GM21447 (cell line): Measurements from ENCODE around the gene SETD1B.
A peak's percentile ranks its signal among the peaks of the same experiment; 100 is the strongest.

Experiments
- ATAC-seq: cut with Tn5 transposase; IDR thresholded peaks from one replicate; pipeline ENCODE4 v1.9.1; 2021; ENCODE audit not compliant: unreplicated experiment

SETD1B gene

DNA sequence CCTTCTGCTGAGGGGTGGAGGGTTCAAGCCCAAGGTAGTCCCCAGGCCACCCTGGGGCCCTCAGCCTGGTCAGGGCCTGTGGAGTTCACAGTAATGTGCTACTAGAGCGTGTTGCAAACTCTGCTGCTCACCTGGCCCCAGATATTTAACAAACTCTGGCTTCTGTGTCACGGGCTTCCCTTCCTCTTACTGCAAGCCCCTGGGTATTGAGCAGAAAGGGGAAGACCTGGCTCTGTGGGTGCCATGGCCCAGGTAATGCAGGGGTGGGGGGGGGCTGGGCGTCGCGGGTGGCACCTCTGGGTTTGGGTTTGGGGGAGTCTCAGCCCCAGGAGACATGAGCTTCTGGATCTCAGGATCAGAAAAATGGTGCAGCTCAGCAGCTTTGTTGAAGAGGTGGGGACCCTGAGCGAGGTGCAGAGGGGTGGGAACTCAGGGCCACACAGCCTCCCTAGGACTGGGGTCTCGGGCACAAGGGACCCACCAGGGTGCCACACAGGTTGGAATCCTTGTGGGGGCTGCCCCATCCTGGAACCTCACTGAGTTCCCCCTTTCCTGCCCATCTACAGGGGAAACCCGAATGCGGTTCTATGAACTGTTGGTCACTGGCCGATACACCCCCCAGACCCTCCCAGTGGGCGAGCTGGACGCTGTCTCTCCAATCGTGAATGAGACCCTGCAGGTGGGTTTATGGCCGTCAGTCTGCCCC is 4.0 kb downstream of the SETD1B start:
- ATAC-seq, result no peak

DNA sequence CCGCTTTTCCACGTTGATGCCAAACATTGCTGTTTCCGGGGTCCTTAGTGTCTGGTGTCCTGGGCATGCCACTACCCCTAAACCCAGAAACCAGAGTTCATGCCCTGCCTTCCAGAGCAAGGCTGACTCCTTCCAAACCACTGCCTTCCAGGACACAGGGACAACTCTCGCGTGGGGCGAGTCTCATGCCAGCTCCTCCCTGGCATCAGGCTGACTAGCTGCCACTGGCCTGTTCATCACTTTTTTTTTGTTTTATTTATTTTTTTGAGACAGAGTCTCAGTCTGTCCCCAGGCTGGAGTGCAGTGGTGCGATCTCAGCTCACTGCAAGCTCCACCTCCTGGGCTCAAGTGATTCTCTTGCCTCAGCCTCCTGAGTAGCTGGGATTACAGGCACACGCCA is 4.8 kb downstream of the SETD1B start:
- no peak for ATAC-seq

- no peak for ATAC-seq
These were observed 5.9 kb downstream of the SETD1B start for GRCh38 chr12:121809712-121810116.

- no peak for ATAC-seq
These were observed 6.5 kb downstream of the SETD1B start for GRCh38 chr12:121810234-121810817.

DNA sequence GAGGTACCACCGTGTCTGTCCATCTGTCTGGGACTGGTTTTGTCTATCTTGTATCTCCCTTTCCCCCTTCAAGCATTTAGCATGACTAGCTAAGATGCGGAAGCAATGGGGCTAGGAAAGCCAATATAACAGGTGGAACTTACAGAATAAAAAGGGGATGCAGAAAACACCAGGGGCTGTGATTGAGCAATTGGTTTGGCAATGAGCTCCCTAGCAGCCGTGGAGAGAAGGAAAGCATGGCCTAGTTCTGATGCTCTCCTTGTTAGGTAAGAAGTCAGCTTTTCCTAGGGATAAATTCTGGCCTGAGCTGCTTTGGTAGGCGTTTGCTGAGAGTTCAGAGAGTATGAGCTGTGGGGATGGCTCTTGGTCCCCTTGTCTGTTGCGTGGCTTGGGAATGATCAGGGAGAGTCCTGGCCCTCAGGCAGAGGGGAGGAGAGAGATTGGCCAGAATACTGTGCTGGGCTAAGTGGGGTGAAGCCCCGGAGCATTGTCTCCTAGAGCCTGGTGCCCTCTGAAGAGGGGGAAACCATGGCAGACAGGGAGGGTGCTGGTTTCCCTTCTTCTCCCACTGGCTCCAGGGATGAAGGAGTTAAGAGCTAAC is 7.1 kb downstream of the SETD1B start:
- no peak for ATAC-seq

DNA sequence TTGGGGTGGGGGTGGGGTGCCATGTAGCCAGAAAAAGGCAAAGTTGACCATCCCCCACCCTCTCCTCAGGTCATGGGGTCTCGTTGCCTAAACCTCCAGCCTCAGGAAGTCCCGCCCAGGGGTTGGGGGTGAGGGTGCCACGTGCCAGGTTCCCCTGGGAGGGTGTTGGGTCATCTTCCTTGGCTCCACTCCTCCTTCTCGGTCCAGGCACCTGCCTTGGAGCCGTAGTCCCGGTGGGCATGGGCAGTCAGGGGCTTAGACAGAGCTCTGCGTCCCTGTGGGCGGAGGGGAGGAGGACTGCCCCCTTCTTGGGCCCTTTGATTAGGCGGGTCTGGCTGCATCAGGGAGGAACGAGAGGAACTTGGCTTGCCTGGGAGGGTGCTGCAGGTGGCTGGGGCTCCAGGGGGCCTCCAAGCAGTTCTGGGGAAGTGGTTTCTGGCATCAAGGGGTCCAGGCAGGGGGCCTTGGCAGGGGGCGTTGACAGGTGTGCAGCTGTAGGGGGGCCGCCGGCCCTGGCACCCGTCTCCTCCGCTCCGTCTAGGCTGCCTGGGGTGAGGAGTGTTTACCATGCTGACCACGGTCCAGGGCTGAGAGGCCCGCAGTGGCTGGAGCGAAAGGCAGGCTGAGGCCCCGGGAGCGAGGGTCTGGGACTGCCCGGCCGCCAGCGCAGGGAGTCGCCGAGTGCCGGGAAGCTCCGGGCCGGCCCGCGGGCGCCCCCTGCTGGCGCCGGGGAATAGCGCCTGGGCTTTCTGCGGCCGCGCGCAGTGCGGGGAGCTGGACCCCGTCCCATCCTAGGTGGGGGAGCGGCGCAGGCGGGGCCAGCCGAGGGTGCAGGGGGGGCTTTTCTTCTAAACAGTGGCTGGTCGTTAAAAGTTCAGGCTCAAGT is 7.9 kb downstream of the SETD1B start:
- peak; percentile 66 for ATAC-seq

- peak; percentile 34 for ATAC-seq
These were observed 8.6 kb downstream of the SETD1B start for GRCh38 chr12:121812320-121812871.

GRCh38 chr12:121812921-121813896 is 9.4 kb downstream of the SETD1B start:
- ATAC-seq, result no peak

- ATAC-seq, result no peak
These were observed 10.1 kb downstream of the SETD1B start for GRCh38 chr12:121813951-121814350.

GRCh38 chr12:121814429-121815119 is 10.8 kb downstream of the SETD1B start:
- ATAC-seq, result no peak

DNA sequence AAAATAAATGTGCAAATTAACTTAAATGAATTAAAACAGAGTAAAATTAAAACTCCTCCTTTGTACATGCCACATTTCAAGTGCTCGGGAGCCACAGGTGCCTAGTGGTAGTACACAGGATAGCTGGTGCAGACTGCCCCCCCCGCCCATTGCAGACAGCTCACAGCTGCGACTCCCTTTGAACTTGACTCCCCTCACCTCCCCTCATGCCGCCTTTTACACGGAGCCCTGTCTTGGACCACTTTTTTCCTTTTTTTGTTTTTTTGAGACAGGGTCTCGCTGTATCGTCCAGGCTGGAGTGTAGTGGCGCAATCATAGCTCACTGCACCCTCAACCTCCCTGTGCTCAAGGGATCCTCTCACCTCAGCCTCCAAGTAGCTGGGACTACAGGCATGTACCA is 11.5 kb downstream of the SETD1B start:
- ATAC-seq, result no peak

GRCh38 chr12:121816925-121817647 is 13.3 kb downstream of the SETD1B start:
- ATAC-seq, result no peak

DNA sequence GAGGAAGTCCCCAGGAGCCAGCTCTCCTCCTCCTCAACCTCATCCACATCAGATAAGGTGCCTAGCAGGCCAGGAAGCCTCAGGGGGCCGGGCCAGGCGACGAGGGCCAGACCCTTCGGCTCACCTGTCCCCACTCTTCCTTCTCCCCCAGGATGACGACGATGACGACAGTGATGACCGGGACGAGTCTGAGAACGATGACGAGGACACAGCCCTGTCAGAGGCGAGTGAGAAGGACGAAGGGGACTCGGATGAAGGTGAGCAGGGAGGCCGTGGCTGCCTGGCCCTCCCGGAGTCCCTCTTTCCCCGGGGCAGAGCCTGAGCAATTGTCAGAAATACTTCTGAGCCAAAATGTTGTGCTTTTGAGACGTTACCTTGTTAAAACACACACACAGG is 13.8 kb downstream of the SETD1B start:
- no peak for ATAC-seq

DNA sequence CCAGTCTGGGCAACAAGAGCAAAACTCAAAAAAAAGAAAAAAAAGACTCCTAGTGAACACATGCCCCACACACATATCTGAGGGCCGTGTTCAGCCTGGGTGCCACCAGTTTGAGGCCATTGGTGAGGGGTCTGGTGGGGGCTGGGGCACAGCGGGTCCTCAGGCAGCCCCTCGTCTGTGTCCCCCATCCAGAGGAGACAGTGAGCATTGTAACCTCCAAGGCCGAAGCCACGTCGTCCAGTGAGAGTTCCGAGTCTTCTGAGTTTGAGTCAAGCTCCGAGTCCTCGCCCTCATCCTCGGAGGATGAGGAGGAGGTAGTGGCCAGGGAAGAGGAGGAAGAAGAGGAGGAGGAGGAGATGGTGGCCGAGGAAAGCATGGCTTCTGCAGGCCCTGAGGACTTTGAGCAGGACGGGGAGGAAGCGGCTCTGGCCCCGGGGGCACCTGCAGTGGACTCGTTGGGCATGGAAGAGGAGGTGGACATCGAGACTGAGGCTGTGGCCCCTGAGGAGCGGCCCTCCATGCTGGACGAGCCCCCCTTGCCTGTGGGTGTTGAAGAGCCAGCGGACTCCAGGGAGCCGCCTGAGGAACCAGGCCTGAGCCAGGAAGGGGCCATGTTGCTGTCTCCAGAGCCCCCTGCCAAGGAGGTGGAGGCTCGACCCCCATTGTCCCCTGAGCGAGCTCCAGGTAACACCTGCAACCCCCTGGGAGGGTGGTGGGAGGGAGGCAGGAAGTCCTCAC is 15.6 kb downstream of the SETD1B start:
- no peak for ATAC-seq

GRCh38 chr12:121820056-121820455 is 16.2 kb downstream of the SETD1B start:
- ATAC-seq, result no peak

GRCh38 chr12:121822393-121823100 is 18.7 kb downstream of the SETD1B start:
- ATAC-seq, result no peak

GRCh38 chr12:121823101-121823726 is 19.4 kb downstream of the SETD1B start:
- ATAC-seq, result no peak
